GM10266 (cell line): ENCODE measurements around the gene MTCL1.

Experiments
- DNase-seq: peaks from one replicate; pipeline ENCODE4 v3.0.0; 2012; ENCODE audit errors: extremely low spot score
- TF ChIP-seq, protein P1 (sequence below): IDR thresholded peaks from 2 replicates; pipeline ENCODE4 v1.5.1; 2012; ENCODE audit warnings: mild to moderate bottlenecking, low read depth; ENCODE audit not compliant: control insufficient read depth, insufficient read depth; ENCODE audit errors: missing control alignments

MTCL1 gene

GRCh38 chr18:8794156-8794933, 89.0 kb downstream of the MTCL1 start:
- no peak for DNase-seq
- TF ChIP-seq, protein P1, sequence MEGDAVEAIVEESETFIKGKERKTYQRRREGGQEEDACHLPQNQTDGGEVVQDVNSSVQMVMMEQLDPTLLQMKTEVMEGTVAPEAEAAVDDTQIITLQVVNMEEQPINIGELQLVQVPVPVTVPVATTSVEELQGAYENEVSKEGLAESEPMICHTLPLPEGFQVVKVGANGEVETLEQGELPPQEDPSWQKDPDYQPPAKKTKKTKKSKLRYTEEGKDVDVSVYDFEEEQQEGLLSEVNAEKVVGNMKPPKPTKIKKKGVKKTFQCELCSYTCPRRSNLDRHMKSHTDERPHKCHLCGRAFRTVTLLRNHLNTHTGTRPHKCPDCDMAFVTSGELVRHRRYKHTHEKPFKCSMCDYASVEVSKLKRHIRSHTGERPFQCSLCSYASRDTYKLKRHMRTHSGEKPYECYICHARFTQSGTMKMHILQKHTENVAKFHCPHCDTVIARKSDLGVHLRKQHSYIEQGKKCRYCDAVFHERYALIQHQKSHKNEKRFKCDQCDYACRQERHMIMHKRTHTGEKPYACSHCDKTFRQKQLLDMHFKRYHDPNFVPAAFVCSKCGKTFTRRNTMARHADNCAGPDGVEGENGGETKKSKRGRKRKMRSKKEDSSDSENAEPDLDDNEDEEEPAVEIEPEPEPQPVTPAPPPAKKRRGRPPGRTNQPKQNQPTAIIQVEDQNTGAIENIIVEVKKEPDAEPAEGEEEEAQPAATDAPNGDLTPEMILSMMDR: no peak

- no peak for DNase-seq
- TF ChIP-seq, protein P1: no peak
These were observed 89.6 kb downstream of the MTCL1 start for GRCh38 chr18:8794934-8795280.

DNA sequence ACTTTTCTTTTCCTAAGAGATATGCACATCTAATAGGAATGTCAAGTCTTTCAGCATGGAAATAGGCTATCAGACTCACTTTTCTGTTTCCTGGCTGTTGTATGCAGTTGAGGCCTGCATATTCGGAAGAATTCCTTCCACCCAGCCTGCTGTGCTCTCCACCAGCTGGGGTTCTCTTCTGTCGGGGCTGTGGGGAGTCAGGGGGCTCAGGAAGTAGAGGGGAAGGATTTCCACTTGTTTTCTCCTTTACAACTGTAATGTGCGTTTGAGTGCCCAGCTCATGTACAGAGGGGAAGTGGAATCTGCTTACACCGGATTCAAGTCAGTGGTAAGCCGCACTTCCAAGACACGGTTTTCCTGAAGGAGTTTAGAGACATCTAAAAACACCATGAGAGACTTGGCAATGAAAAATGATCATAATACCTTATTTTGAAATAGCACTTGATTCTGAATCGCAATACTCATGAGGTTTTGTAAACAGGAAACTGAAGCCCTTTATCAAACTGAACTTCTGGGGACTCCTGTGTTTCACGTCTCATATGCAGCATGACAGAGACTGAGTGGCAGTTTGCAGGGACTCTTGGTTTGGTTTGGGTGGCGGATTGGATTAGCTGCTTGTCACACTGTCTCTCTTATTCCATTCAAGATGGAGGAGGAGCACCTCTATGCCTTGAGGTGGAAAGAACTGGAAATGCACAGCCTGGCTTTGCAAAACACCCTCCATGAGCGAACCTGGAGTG, 90.4 kb downstream of the MTCL1 start:
- TF ChIP-seq, protein P1: no peak
- DNase-seq: no peak

GRCh38 chr18:8797206-8797605, 91.8 kb downstream of the MTCL1 start:
- no peak for DNase-seq
- TF ChIP-seq, protein P1: no peak

DNA sequence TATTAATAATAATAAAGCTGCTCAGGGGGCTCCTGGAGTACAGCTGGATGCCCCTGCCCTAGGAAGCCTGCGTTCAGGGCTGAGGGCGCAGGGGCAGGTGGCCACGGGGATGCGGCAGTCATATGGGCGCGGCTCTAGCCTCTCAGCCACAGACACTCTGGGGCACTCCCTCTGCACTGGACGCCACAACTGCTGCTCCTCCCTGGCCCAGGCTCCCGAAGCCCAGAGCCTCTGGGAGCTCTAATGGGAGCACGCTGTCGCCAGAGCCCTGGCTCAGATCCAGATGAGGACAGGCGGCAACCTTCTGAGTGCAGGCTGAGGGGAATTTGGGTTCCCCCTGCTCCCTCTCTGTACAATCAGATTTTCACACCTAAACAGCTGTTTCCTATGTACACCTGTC, 93.6 kb downstream of the MTCL1 start:
- TF ChIP-seq, protein P1: no peak

DNA sequence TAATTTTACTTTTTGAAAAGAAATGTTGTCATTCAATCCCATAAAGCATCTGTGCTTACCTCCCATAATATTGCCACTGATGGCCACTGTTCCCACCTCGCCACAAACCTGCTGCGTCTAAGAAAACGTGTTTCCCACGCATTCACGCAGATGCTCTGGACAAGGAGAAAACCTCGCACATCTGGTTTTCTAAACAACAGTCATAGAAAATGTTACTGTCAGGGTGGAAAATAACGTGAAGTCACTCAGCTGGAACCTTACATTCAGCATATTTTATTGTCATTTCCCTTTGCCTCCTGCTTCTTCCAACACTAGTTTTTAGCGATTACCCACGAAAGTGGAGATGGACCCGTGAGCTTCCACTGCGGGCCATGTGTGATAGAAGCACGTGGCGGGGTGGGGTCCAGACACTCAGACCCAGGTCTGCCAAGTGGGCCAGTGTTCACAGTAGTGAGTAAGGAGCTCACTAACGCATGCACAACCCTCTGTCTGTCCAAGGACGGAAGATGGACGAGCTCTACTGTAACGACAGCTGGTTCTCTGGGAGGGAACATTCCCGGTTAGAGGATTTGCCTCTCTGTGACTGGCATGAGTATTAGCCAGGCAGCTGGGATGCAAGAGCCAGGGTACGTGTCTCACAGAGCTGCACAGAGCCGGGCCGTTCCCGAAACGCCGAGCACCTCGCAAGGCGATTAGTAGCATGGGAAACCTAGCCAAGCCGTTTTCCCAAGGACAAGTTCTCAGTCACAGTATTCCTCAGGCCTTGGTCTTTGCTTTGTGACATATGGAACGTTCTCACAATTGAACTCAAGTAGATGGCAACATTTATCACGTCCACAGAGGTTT, 94.5 kb downstream of the MTCL1 start:
- DNase-seq: no peak
- TF ChIP-seq, protein P1: no peak

More for the DNA sequence above, 93.6 kb downstream of the MTCL1 start:
- DNase-seq: no peak
